GM23338 (cell line): Measurements from ENCODE around the gene PTPRF. TPM values are rescaled to one million over a fixed set of nuclear protein-coding genes. Genes with fewer than 3 reads are reported as not detected.

Source experiments
- ATAC-seq: fragments of 200-7000 bp; cut with Tn5 transposase; 3 replicates; pipeline ENCODE4 v1.9.1; 2020
- DNase-seq: peaks from one replicate; pipeline ENCODE4 v3.0.0-alpha.2; 2015; ENCODE audit warnings: low spot score
- H2AFZ ChIP-seq: fragments of 200-600 bp; sonication (generic); 2 replicates; pipeline ENCODE4 v1.8.0; 2016; ENCODE audit warnings: antibody characterized with exemption, mild to moderate bottlenecking, moderate library complexity
- H3F3A ChIP-seq: fragments of 200-600 bp; sonication (generic); replicated peaks from 2 replicates; pipeline ENCODE4 v1.8.0; 2017; ENCODE audit warnings: antibody characterized with exemption, mixed run types, low read depth
- H3K27ac ChIP-seq: fragments of 200-600 bp; sonication (generic); 2 replicates; pipeline ENCODE4 v1.6.1; 2016; ENCODE audit warnings: low read depth
- H3K27me3 ChIP-seq: fragments of 200-600 bp; sonication (generic); 2 replicates; pipeline ENCODE4 v1.8.0; 2016; ENCODE audit warnings: mild to moderate bottlenecking, mixed run types, moderate library complexity; ENCODE audit not compliant: insufficient read depth
- H3K36me3 ChIP-seq: fragments of 200-600 bp; sonication (generic); 2 replicates; pipeline ENCODE4 v1.8.0; 2016; ENCODE audit warnings: mild to moderate bottlenecking; ENCODE audit not compliant: insufficient read depth
- H3K4me1 ChIP-seq: fragments of 200-600 bp; sonication (generic); 2 replicates; pipeline ENCODE4 v1.8.0; 2016; ENCODE audit warnings: mild to moderate bottlenecking, moderate library complexity; ENCODE audit not compliant: insufficient read depth
- H3K4me2 ChIP-seq: fragments of 200-600 bp; sonication (generic); 2 replicates; pipeline ENCODE4 v1.7.1; 2017; ENCODE audit warnings: mixed run types
- H3K4me3 ChIP-seq: fragments of 200-600 bp; sonication (generic); 2 replicates; pipeline ENCODE4 v1.6.1; 2016; ENCODE audit warnings: mixed run types
- H3K79me2 ChIP-seq: fragments of 200-600 bp; sonication (generic); replicated peaks from 2 replicates; pipeline ENCODE4 v1.8.0; 2017; ENCODE audit warnings: mild to moderate bottlenecking; ENCODE audit not compliant: insufficient read depth
- H3K9me2 ChIP-seq: fragments of 200-600 bp; sonication (generic); 2 replicates; pipeline ENCODE4 v1.8.0; 2017; ENCODE audit not compliant: insufficient read depth
- H4K20me1 ChIP-seq: fragments of 200-600 bp; sonication (generic); replicated peaks from 2 replicates; pipeline ENCODE4 v1.8.0; 2017; ENCODE audit warnings: mild to moderate bottlenecking; ENCODE audit not compliant: insufficient read depth
- H3K27ac Mint-ChIP-seq: 2 replicates; pipeline ENCODE4 v1.8.0; 2020; ENCODE audit warnings: inconsistent platforms, mild to moderate bottlenecking, moderate library complexity, mixed read lengths
- H3K27me3 Mint-ChIP-seq: 3 replicates; pipeline ENCODE4 v1.8.0; 2022; ENCODE audit warnings: low read depth, mild to moderate bottlenecking, moderate library complexity, mixed read lengths, inconsistent platforms; ENCODE audit not compliant: insufficient read depth, poor library complexity
- H3K36me3 Mint-ChIP-seq: 3 replicates; pipeline ENCODE4 v1.8.0; 2021; ENCODE audit warnings: low read depth, mild to moderate bottlenecking, inconsistent platforms, moderate library complexity, mixed read lengths
- H3K4me1 Mint-ChIP-seq: 3 replicates; pipeline ENCODE4 v1.8.0; 2020; ENCODE audit warnings: mild to moderate bottlenecking, inconsistent platforms, mixed read lengths
- H3K4me3 Mint-ChIP-seq: 3 replicates; pipeline ENCODE4 v1.8.0; 2021; ENCODE audit warnings: moderate library complexity, mild to moderate bottlenecking, inconsistent platforms, mixed read lengths
- H3K9me3 Mint-ChIP-seq: 3 replicates; pipeline ENCODE4 v1.8.0; 2020; ENCODE audit warnings: moderate library complexity, mild to moderate bottlenecking, inconsistent platforms, mixed read lengths
- CREB1 ChIP-seq: fragments of 250-450 bp; sonication (Bioruptor Pico); IDR thresholded peaks from 2 replicates; pipeline ENCODE4 v1.5.0; 2020; ENCODE audit warnings: low read depth, mild to moderate bottlenecking, moderate library complexity
- EZH2 ChIP-seq: fragments of 200-600 bp; sonication (generic); IDR thresholded peaks from one replicate; pipeline ENCODE4 v1.8.0; 2017; ENCODE audit warnings: antibody characterized with exemption, mild to moderate bottlenecking, low read depth; ENCODE audit not compliant: unreplicated experiment
- EZH2phosphoT487 ChIP-seq: fragments of 200-600 bp; sonication (generic); IDR thresholded peaks from one replicate; pipeline ENCODE4 v1.8.1; 2018; ENCODE audit warnings: antibody characterized with exemption; ENCODE audit not compliant: unreplicated experiment
- JUNB ChIP-seq: IDR thresholded peaks from one replicate; pipeline ENCODE4 v1.6.1; 2016; ENCODE audit warnings: antibody characterized with exemption; ENCODE audit not compliant: unreplicated experiment
- NANOG ChIP-seq: IDR thresholded peaks from 2 replicates; pipeline ENCODE4 v1.6.1; 2016; ENCODE audit warnings: antibody characterized with exemption, borderline replicate concordance
- POLR2AphosphoS5 ChIP-seq: IDR thresholded peaks from 2 replicates; pipeline ENCODE4 v1.6.1; 2016; ENCODE audit warnings: antibody characterized with exemption, low read depth
- REST ChIP-seq: IDR thresholded peaks from one replicate; pipeline ENCODE4 v1.6.1; 2018; ENCODE audit warnings: antibody characterized with exemption; ENCODE audit not compliant: unreplicated experiment
- STAT1 ChIP-seq: IDR thresholded peaks from one replicate; pipeline ENCODE4 v1.6.1; 2016; ENCODE audit warnings: antibody characterized with exemption; ENCODE audit not compliant: unreplicated experiment
- ZNF114 ChIP-seq: fragments of 250-450 bp; sonication (Bioruptor Pico); IDR thresholded peaks from 2 replicates; pipeline ENCODE4 v1.5.0; 2020; ENCODE audit warnings: mild to moderate bottlenecking, moderate library complexity
- ZNF331 ChIP-seq: fragments of 250-450 bp; sonication (Bioruptor Pico); IDR thresholded peaks from 2 replicates; pipeline ENCODE4 v1.5.0; 2020; ENCODE audit warnings: low read depth, mild to moderate bottlenecking, moderate library complexity
- ZNF462 ChIP-seq: fragments of 250-450 bp; sonication (Bioruptor Pico); IDR thresholded peaks from 2 replicates; pipeline ENCODE4 v1.5.0; 2020; ENCODE audit warnings: mild to moderate bottlenecking, moderate library complexity
- polyA plus RNA-seq: library from polyadenylated mRNA; unstranded; fragments of >200 nt; fragmentation: Nextera tagmentation; extraction: Ambion mirVana; gene quantifications from 2 replicates; pipeline ENCODE4 v1.2.1, GENCODE V29; 2016
- total RNA-seq: library from RNA; depleted of rRNA; stranded (reverse); fragments of >200 nt; shearing (Covaris generic); gene quantifications from 2 replicates; pipeline ENCODE4 v1.2.3, GENCODE V29; 2014

PTPRF gene
- total and polyA plus RNA-seq, 2 experiments from 2014 or later: 52.4 to 173 TPM

GRCh38 chr1:43491061-43491460, 39.6 kb upstream of the PTPRF start:
- H3K27ac ChIP-seq: no peak overlapping the region
- H3K36me3 Mint-ChIP-seq: peaks cover 2% of the 10 kb centered on the region; the same call in 2 of the 3 replicates
- peaks cover 20% of the 10 kb centered on the region for H3K4me1 Mint-ChIP-seq
- no peaks in the 10 kb centered on the region for H4K20me1 ChIP-seq
- no peak overlapping the region for H3K4me2 ChIP-seq
- H3K4me1 ChIP-seq: peaks cover 12% of the 10 kb centered on the region
- ATAC-seq (no peak), DNase-seq (no peak)
- H3K4me3 Mint-ChIP-seq: no peak overlapping the region
- H3K9me3 Mint-ChIP-seq: peaks cover 28% of the 10 kb centered on the region
- H3K4me3 ChIP-seq: no peak overlapping the region
- H3F3A ChIP-seq: no peaks in the 10 kb centered on the region
- TF ChIP-seq ZNF114 (CRISPR knock-in tag) (no peak), STAT1 (no peak), CREB1 (no peak), NANOG (no peak), ZNF331 (no peak), REST (no peak), POLR2AphosphoS5 (no peak), ZNF462 (CRISPR knock-in tag) (no peak), EZH2phosphoT487 (no peak), EZH2 (no peak), JUNB (no peak)
- H3K27me3 Mint-ChIP-seq: peaks cover 8% of the 10 kb centered on the region
- H3K36me3 ChIP-seq: no peaks in the 10 kb centered on the region
- no peak overlapping the region for H3K27ac Mint-ChIP-seq
- H2AFZ ChIP-seq: no peak overlapping the region
- no peaks in the 10 kb centered on the region for H3K27me3 ChIP-seq
- no peaks in the 10 kb centered on the region for H3K79me2 ChIP-seq
- H3K9me2 ChIP-seq: no peaks in the 10 kb centered on the region
